CD14-positive monocyte (primary cell): ENCODE data around the gene CMSS1. TPM values are rescaled to one million over a fixed set of nuclear protein-coding genes. Genes with fewer than 3 reads are reported as not detected.

Experiments
- DNase-seq, 3 donors: peaks; one replicate each; pipeline ENCODE4 v3.0.0-alpha.2; 2011 to 2022
- H2AFZ ChIP-seq: 2 replicates; pipeline ENCODE4 v1.6.0; 2012; ENCODE audit warnings: mild to moderate bottlenecking, low read depth, low read length, inconsistent platforms; ENCODE audit not compliant: insufficient read depth, poor library complexity, severe bottlenecking
- H3K27ac ChIP-seq, 2 donors: 1 replicate in 1 of 2; 2 replicates in 1 of 2; pipeline ENCODE4 v1.5.1; 2012 to 2013; ENCODE audit warnings: low read length in 2 of 2, control low read depth in 1 of 2, inconsistent platforms in 1 of 2, low read depth in 1 of 2, mild to moderate bottlenecking in 1 of 2
- H3K27me3 ChIP-seq, 2 donors: one replicate each; pipeline versions ENCODE4 v1.6.0 to v1.6.1; 2011 to 2013; ENCODE audit warnings: low read length in 2 of 2; ENCODE audit not compliant: control insufficient read depth in 2 of 2, insufficient read depth in 2 of 2
- H3K36me3 ChIP-seq, 2 donors: replicated peaks in 1 of 2; 1 replicate in 1 of 2; 2 replicates in 1 of 2; pipeline versions ENCODE4 v1.5.1 to v1.6.1; 2012 to 2013; ENCODE audit warnings: low read length in 2 of 2, control low read depth in 1 of 2, inconsistent platforms in 1 of 2, mild to moderate bottlenecking in 1 of 2; ENCODE audit not compliant: insufficient read depth in 2 of 2, control insufficient read depth in 1 of 2
- H3K4me1 ChIP-seq, 2 donors: 1 replicate in 1 of 2; 2 replicates in 1 of 2; pipeline versions ENCODE4 v1.5.1 to v1.6.1; 2012 to 2013; ENCODE audit warnings: low read length in 2 of 2, control low read depth in 1 of 2, inconsistent platforms in 1 of 2, mild to moderate bottlenecking in 1 of 2, moderate library complexity in 1 of 2; ENCODE audit not compliant: insufficient read depth in 2 of 2, control insufficient read depth in 1 of 2
- H3K4me2 ChIP-seq: replicated peaks from 2 replicates; pipeline ENCODE3; 2012; ENCODE audit warnings: low read length, moderate library complexity, mild to moderate bottlenecking; ENCODE audit not compliant: poor library complexity, severe bottlenecking; ENCODE audit errors: extremely low read depth
- H3K4me3 ChIP-seq, 3 experiments: fragments of 200-600 bp in 1 of 3; sonication (generic) in 1 of 3; replicated peaks in 1 of 3; 1 replicate in 2 of 3; 2 replicates in 1 of 3; pipeline ENCODE4 v1.5.1; 2011 to 2013; ENCODE audit warnings: low read length in 3 of 3, mild to moderate bottlenecking in 3 of 3, control low read depth in 2 of 3, low read depth in 2 of 3, inconsistent platforms in 1 of 3, moderate library complexity in 1 of 3
- H3K79me2 ChIP-seq: 2 replicates; pipeline ENCODE4 v1.6.0; 2012; ENCODE audit warnings: mild to moderate bottlenecking, control low read depth, inconsistent platforms, low read length, moderate library complexity; ENCODE audit not compliant: insufficient read depth
- H3K9ac ChIP-seq: 2 replicates; pipeline ENCODE4 v1.6.0; 2017; ENCODE audit warnings: low read length, mild to moderate bottlenecking; ENCODE audit not compliant: insufficient read depth, poor library complexity, severe bottlenecking
- H3K9me3 ChIP-seq, 2 donors: replicated peaks in 1 of 2; 1 replicate in 1 of 2; 2 replicates in 1 of 2; pipeline versions ENCODE4 v1.5.1 to v1.6.1; 2012 to 2013; ENCODE audit warnings: low read length in 2 of 2, control low read depth in 1 of 2; ENCODE audit not compliant: control insufficient read depth in 1 of 2, insufficient read depth in 1 of 2
- H4K20me1 ChIP-seq: 2 replicates; pipeline ENCODE4 v1.6.0; 2012; ENCODE audit warnings: mild to moderate bottlenecking, low read length, control low read depth, moderate library complexity; ENCODE audit not compliant: insufficient read depth
- H3K27ac Mint-ChIP-seq, 7 donors: one replicate each; pipeline ENCODE4 v1.8.0; 2020; ENCODE audit warnings: mild to moderate bottlenecking in 7 of 7, mixed read lengths in 7 of 7, moderate library complexity in 6 of 7, inconsistent platforms in 2 of 7
- H3K27me3 Mint-ChIP-seq, 3 donors: one replicate each; pipeline ENCODE4 v1.8.0; 2021 to 2022; ENCODE audit warnings: low read depth in 3 of 3, mild to moderate bottlenecking in 3 of 3, mixed read lengths in 3 of 3, moderate library complexity in 3 of 3, inconsistent platforms in 1 of 3
- H3K36me3 Mint-ChIP-seq, 2 donors: one replicate each; pipeline ENCODE4 v1.8.0; 2020; ENCODE audit warnings: mixed read lengths in 2 of 2, inconsistent platforms in 1 of 2, mild to moderate bottlenecking in 1 of 2
- H3K4me1 Mint-ChIP-seq: one replicate; pipeline ENCODE4 v1.8.0; 2020; ENCODE audit warnings: mild to moderate bottlenecking, mixed read lengths
- H3K4me3 Mint-ChIP-seq, 2 donors: one replicate each; pipeline ENCODE4 v1.8.0; 2020; ENCODE audit warnings: mild to moderate bottlenecking in 2 of 2, mixed read lengths in 2 of 2, moderate library complexity in 1 of 2
- H3K9me3 Mint-ChIP-seq, 7 donors: one replicate each; pipeline ENCODE4 v1.8.0; 2020 to 2022; ENCODE audit warnings: mixed read lengths in 7 of 7, mild to moderate bottlenecking in 6 of 7, moderate library complexity in 6 of 7, inconsistent platforms in 2 of 7
- WGBS: methylation state at CpG from one replicate; pipeline ENCODE4 v1.1.5; 2013; ENCODE audit warnings: missing lambda C conversion rate; ENCODE audit not compliant: insufficient coverage; 5-methylcytosine and 5-hydroxymethylcytosine counted together
- intact Hi-C, 2 donors: fragments of 100-400 bp; cut with micrococcal nuclease; formaldehyde crosslinking; loops; one replicate each; pipeline versions ENCODE4 v1.15.0 to v1.15.1; 2023
- polyA plus RNA-seq, 3 donors: library from polyadenylated mRNA; depleted of rRNA in 1 of 3; unstranded in 2 of 3; stranded (reverse) in 1 of 3; fragments of 300-500 nt in 2 of 3; fragments of >200 nt in 1 of 3; fragmentation: Illumina TruSeq in 2 of 3; gene quantifications; 1 replicate in 2 of 3; 2 replicates in 1 of 3; pipeline ENCODE4 v1.2.3, GENCODE V29; 2012 to 2021
- TF ChIP-seq, protein P1 (sequence below): fragments of 200-600 bp; IDR thresholded peaks from one replicate; pipeline ENCODE4 v1.8.0; 2022; ENCODE audit warnings: antibody characterized with exemption, mild to moderate bottlenecking

Gene CMSS1
- polyA plus RNA-seq, 3 donors = 1.1 to 3.6 (median 2.2) TPM

DNA sequence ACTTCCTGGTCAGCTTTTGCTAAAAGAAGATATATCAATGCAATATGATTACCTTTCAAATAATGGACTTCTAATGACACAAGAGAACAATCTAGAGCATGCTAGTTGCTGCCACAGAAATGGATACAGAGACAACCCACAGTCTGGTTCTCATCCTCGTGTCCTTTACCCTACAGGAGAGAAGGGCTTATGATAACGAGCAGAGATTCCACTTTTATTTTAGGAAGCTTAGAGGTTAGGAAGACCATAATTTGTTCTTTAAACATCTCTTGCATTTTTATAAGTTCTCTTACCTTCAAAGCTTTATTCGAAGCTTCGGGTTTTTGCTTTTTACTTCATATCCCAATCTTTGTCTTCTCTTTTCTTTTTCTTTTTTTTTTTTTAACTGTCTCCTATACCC is 257.5 kb downstream of the CMSS1 start:
- H3K9ac ChIP-seq = no peak overlapping the region
- DNase-seq = no peak
- H3K27me3 Mint-ChIP-seq = no peaks in the 10 kb centered on the region
- H2AFZ ChIP-seq = peak overlapping the region; percentile 25
- H3K9me3 ChIP-seq = no peaks in the 10 kb centered on the region
- H3K4me1 ChIP-seq = peaks cover 40 to 42% of the 10 kb centered on the region in 2 donors
- no peak overlapping the region for H3K27ac ChIP-seq
- no peaks in the 10 kb centered on the region for H4K20me1 ChIP-seq
- H3K4me3 ChIP-seq = no peak overlapping the region
- H3K27ac Mint-ChIP-seq = no peak overlapping the region
- no peaks in the 10 kb centered on the region for H3K79me2 ChIP-seq
- TF ChIP-seq, protein P1, sequence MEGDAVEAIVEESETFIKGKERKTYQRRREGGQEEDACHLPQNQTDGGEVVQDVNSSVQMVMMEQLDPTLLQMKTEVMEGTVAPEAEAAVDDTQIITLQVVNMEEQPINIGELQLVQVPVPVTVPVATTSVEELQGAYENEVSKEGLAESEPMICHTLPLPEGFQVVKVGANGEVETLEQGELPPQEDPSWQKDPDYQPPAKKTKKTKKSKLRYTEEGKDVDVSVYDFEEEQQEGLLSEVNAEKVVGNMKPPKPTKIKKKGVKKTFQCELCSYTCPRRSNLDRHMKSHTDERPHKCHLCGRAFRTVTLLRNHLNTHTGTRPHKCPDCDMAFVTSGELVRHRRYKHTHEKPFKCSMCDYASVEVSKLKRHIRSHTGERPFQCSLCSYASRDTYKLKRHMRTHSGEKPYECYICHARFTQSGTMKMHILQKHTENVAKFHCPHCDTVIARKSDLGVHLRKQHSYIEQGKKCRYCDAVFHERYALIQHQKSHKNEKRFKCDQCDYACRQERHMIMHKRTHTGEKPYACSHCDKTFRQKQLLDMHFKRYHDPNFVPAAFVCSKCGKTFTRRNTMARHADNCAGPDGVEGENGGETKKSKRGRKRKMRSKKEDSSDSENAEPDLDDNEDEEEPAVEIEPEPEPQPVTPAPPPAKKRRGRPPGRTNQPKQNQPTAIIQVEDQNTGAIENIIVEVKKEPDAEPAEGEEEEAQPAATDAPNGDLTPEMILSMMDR = no peak
- no peak overlapping the region for H3K4me2 ChIP-seq
- H3K36me3 Mint-ChIP-seq = no peaks in the 10 kb centered on the region
- H3K4me3 Mint-ChIP-seq = no peak overlapping the region
- H3K4me1 Mint-ChIP-seq = peaks cover 50% of the 10 kb centered on the region
- WGBS = 60% methylated on average over 2 of the region's 4 CpGs
- intact Hi-C loops = loop anchor here in 1 of 2 donors (10.0 kb wide), 2 partner anchors 190 to 230 kb away; partner anchors contain the start of gene TBC1D23
- H3K9me3 Mint-ChIP-seq = peaks cover 0 to 4% (median 0%) of the 10 kb centered on the region in 7 donors
- H3K27me3 ChIP-seq = no peaks in the 10 kb centered on the region
- H3K36me3 ChIP-seq = no peaks in the 10 kb centered on the region

DNA sequence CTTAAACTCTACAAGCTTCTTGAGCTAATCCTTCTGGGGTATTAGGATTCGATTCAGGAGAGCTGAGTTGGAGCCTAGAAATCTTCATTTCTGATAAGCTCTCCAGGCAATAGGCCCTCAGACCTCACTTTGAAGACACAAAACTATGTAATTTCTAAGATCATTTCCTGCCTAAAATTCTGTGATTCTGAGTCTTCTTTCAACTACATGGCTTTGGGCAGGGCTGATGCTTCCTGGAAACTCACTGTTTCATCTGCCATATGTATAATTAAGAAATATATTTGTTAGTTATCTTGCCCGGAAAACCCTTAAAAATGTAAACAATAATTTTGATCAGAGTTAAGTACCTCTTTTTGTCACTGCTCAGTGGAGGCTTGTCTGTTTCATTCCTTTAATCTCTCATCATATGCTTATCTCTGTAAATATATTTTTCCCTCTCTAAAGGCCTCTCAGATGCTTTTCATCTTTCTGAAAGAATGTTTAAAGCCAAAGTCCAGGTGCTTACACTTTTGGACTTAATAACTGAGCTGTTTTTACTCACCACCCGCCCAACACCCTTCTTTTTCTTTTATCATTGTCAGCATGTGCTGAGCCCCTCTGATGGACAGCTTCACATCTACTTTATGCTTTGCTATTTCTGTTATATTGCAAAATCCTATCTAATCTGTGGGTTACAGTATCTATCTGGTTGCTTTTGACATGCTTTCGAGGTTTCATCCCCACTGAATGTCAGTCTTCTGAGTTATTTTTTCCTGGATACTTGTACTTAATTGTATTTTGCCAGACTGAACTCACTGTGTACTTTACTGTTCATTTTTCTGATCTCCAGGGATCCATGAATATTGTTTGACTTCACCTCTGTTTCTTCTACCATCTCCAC is 258.4 kb downstream of the CMSS1 start:
- Mint-ChIP-seq H3K4me1 (peaks cover 50% of the 10 kb centered on the region), H3K36me3 (no peaks in the 10 kb centered on the region), H3K4me3 (no peak overlapping the region), H3K9me3 (peaks cover 0 to 4% (median 0%) of the 10 kb centered on the region in 7 donors), H3K27ac (no peak overlapping the region), H3K27me3 (no peaks in the 10 kb centered on the region)
- Histone ChIP-seq H3K27me3 (no peaks in the 10 kb centered on the region), H3K36me3 (no peaks in the 10 kb centered on the region), H3K9me3 (no peaks in the 10 kb centered on the region), H3K4me2 (no peak overlapping the region), H3K9ac (no peak overlapping the region), H2AFZ (peak overlapping the region; percentile 20), H3K4me1 (peaks cover 40 to 42% of the 10 kb centered on the region in 2 donors), H3K4me3 (no peak overlapping the region), H4K20me1 (no peaks in the 10 kb centered on the region), H3K79me2 (no peaks in the 10 kb centered on the region), H3K27ac (no peak overlapping the region)
- TF ChIP-seq, protein P1 = no peak
- no peak for DNase-seq
- WGBS = 17% methylated on average over 1 of the region's 4 CpGs
- intact Hi-C loops = loop anchor here in 1 of 2 donors (10.0 kb wide), 2 partner anchors 189 to 231 kb away; partner anchors contain the start of gene TBC1D23
